ENCODE measurements around the gene CXorf51A.
"Not testable (repeated sequence)": the region's sequence is repeated elsewhere in the genome, so short reads cannot be mapped to it uniquely, and the experiment has no call there.

Gene CXorf51A

DNA sequence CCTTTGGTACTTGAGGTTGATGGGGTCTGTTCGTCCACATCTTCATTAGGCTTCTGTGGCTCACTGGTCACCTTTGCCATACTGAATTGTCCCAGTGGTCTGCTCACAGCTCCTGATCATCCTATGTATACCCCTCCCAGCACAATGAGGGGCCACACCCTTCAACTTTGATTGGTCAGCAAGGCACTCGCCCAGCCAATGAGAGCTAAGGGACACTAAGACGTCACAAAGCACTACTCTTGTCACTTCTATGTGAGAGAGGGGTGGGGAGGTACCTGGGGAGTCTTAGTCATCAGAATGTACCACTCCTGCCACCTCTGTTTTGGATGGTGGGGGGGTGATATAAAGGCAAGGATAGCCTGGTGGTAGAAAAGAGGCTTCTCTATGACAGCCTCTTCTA is at the start of gene CXorf51A:
TSS of gene CXorf51A (minus strand) at position 101 of the 400 bp plus-strand sequence. CDS start at position 80, 21 bp downstream.
- DNase-seq, result not testable (repeated sequence)

DNA sequence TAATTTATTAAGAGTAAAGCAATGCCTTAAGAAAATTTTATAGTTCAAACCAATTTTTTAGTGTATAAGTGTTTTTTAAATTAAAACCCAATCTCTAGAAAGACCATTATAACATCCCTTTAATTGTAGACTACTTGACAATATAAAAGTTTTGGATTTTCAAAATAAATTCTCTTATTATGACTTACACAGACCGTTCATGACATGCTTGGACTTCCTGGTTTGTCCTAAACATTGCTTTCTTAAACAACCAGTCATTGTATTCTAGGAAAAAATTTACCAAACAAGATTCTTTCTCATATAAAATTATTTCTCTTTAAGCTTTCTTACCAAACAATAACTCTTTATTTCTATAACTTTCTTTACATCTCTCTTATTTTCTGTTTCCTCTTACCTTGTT is 49.0 kb upstream of the CXorf51A start:
- DNase-seq, result no peak

DNA sequence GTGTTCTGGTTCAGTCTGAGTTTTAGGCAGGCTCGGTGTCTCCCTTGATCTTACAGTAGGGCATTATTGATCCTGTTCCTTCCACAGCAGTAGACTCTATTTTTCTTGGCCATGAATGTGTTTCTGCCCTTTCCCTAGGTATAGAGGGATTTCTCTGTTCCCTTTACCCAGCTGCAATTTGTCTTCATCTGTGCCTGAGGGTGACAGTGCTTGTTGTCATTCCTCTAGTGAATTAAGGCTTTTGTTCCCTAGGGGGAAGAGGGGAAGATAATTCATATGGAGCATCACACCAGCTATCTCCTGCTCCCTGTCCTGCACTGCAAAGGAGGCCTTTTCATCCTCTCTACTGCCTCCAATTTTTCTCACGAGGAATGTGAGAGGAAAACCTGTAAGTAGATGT is 39.7 kb upstream of the CXorf51A start:
- no peak for DNase-seq

DNA sequence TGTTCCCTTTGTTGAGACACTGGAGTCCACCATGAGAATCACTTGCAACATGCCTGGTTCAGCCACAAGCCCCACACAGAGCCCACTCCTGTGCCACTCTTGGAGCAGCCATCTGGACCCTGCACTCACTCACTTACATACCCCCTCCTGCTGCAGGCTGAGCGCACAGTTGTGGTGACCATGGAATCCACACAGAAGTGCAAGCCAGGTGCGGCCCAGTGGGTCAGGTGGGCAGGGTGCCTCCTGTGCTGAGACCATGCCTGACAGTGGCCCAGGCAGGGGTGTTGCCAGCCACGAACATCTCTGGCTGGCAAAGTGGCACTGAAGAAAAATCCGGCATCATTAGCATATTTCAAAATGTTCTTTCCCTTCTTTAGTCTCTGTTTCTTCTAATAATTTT is 17.4 kb upstream of the CXorf51A start:
- DNase-seq, result no peak

DNA sequence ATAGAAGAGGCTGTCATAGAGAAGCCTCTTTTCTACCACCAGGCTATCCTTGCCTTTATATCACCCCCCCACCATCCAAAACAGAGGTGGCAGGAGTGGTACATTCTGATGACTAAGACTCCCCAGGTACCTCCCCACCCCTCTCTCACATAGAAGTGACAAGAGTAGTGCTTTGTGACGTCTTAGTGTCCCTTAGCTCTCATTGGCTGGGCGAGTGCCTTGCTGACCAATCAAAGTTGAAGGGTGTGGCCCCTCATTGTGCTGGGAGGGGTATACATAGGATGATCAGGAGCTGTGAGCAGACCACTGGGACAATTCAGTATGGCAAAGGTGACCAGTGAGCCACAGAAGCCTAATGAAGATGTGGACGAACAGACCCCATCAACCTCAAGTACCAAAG is 5.1 kb downstream of the CXorf51A start, which contains the start of gene CXorf51B:
TSS of gene CXorf51B (plus strand) at position 301 of the 400 bp plus-strand sequence. CDS start at position 322, 21 bp downstream.
- DNase-seq, result not testable (repeated sequence)
